GM21576 (cell line): ENCODE measurements around the gene DLGAP4.

ENCODE experiments used
- ATAC-seq: cut with Tn5 transposase; IDR thresholded peaks from one replicate; pipeline ENCODE4 v1.9.1; 2021; ENCODE audit warnings: mild to moderate bottlenecking, moderate library complexity; ENCODE audit not compliant: unreplicated experiment

The DLGAP4 gene

GRCh38 chr20:36525620-36526365 is 219.7 kb downstream of the DLGAP4 start:
- ATAC-seq: no peak

- no peak for ATAC-seq
Measured at GRCh38 chr20:36526521-36527011, 220.4 kb downstream of the DLGAP4 start.

DNA sequence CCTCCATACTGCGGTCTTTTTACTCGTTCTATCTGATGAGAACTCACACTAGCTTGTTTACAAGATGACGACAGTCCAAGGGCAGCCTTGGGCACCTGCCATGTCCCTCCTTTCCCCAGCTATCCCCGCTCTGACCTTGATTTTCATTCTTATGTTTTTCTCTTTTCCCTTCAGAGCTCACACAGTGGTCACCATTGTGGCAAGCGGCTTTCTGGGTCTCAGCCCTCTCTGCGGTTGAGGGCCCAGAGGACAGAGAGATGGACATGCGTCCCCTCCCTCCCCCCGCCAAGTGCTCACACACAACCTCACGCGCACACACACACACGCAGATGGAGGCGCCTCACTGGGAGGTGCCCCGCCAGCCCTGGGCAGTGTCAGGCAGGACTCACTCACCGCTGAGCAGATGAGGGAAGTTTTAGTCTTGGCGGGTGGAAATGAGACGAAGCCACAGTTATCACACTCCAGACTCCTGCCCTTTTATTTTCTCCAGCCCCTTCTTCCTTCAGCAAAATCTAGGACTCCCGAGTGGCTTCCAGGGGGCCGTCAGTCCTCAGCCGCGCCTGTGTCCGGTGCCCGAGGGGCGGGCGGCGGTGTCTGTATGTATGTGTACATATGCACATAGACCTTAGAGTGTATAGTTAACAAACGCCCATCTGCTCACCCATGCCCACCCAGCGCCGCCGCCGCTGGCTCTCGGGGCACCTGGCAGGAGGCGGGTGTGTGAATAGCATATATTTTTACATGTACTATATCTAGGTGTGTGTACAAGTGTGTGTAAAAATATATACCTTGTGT is 221.4 kb downstream of the DLGAP4 start:
- ATAC-seq: no peak

- ATAC-seq: no peak
Measured at GRCh38 chr20:36528176-36528874, 222.2 kb downstream of the DLGAP4 start.

- no peak for ATAC-seq
Measured at GRCh38 chr20:36528875-36529417, 222.8 kb downstream of the DLGAP4 start.

- ATAC-seq: no peak
Measured at GRCh38 chr20:36532388-36532787, 226.2 kb downstream of the DLGAP4 start.

GRCh38 chr20:36532822-36533221 is 226.7 kb downstream of the DLGAP4 start:
- no peak for ATAC-seq

- no peak for ATAC-seq
Measured at GRCh38 chr20:36538026-36538722, 232.0 kb downstream of the DLGAP4 start.

- ATAC-seq: no peak
Measured at GRCh38 chr20:36540551-36541211, 234.5 kb downstream of the DLGAP4 start.

- no peak for ATAC-seq
Measured at GRCh38 chr20:36541227-36541767, 235.2 kb downstream of the DLGAP4 start, which contains the start of gene MYL9. Gene MYL9, plus strand, starts transcription at chr20:36541519. Its CDS starts 3,366 bp downstream, at chr20:36544885.

DNA sequence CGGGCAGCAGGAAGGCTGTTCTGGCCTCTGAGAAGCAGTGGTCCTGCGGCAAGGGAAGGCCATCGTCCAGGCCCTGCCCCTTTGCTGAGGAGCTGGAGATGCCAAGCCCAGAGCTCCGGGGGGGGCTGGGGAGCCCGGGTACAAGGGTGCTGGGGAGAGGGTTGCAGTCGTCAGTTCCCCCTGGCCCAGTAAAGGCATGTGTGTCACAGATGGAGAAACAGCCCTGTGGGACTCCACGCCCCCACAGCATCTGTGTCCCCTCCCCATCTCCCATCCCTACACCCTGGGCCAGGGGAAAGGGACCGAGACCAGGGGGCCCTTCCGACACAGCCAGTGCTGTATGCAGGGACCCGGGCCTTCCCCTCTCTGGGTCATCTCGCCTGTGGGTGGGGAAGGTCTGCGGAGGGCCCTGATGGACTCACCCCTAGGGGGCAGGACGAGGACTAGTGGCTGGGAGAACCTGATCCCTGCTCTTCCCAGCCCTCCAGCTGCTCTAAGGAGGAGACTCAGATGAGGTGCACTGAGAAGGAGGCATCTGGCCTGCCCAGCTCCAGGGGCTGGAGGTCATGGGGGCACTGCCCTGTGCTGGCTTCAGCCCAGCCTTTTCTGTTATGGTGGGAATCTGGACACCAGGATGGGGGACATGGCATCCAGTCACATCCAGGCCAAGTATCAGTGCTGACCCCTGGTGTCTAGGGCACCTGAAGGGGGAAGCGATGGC is 235.8 kb downstream of the DLGAP4 start:
- ATAC-seq: no peak

GRCh38 chr20:36542516-36543183 is 236.5 kb downstream of the DLGAP4 start:
- no peak for ATAC-seq

DNA sequence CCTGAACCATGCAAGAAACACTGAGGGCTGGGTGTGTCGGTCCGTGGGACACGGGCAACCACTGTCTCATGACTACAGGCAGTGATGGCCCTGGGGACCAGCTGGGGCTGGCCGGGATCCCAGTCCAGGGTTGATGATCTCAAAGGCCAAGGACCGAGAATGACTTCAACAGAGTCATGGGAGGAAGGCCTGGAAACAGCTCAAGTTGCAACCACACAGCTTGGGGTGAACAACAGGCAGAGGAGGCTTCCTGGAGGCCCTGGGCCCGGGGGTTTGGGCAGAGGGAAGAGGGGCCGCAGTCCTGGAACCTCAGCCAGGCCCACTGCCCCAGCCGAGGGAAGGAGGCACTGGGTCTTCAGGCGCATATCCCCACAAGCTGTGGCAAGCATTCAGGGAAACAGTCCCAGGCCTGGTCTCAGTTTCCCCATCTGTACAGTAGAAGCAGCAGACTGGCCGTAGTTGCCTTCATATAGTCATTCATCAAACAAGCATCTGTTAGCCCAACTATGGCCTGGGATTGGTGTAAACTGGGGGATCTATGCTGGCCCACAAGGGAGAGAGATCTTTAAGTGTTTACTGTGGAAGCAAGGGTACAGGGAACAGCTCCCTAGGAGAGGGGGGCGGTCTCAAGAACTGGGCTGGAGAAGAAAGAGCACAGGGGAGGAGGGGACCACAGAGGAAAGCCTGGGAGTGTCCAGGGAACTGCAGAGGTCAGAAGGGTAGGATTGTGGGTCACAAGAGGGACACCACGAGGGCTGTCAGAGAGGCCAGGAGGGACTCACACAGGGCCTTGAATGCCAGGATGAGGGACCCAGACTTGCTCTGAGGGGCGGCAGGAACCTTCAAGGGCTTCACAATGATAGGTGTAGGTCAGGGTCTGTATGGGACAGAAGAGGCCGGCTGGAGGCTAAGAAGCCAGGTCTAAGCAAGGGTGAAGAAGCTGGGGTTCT is 237.3 kb downstream of the DLGAP4 start:
- no peak for ATAC-seq

- no peak for ATAC-seq
Measured at GRCh38 chr20:36544134-36545018, 238.2 kb downstream of the DLGAP4 start.

- ATAC-seq: no peak
Measured at GRCh38 chr20:36546111-36546736, 240.1 kb downstream of the DLGAP4 start.
